ENCODE results near the gene SLC44A5.
"Not testable (repeated sequence)": the region's sequence is repeated elsewhere in the genome, so short reads cannot be mapped to it uniquely, and the experiment has no call there.

The SLC44A5 gene

DNA sequence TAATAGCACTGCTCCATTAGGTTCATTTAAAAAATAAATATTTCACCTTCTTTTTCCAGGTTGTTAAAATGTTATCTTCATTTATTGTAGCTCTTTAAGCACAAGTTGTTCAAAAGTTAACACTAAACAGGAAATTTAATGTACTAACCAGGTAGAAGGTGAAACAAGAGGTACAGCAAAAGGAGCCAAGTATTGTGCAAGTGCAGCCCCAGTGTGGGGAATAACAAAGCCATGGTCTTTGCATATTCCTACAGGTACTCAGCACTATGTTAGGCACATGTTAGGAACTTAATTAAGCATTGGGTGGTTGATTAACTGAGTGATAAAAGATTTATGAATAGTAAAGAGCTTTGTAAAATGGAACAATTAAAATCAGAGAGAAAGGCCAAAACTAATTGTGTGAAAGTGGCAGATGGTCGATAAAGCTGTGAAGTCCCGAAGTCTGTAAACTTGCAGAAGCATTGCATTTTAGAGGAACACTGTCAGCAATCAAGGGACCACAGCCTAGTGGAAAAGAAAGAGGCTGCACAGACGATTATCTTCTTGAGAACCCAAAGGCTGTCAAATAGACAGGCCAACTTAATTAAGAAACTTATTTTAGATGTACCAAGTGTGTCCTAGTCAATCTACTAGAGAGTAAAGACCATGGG, 185.8 kb downstream of the SLC44A5 start:
- in situ Hi-C loops (cut with HindIII; ENCODE audit: low sequenced_read_pairs): no loop called here
- DNase-seq (ENCODE audit: low read depth): no peak
- H3K4me3 ChIP-seq (ENCODE audit: low read depth, low read length): no peak overlapping the region
- TF ChIP-seq, protein P1, sequence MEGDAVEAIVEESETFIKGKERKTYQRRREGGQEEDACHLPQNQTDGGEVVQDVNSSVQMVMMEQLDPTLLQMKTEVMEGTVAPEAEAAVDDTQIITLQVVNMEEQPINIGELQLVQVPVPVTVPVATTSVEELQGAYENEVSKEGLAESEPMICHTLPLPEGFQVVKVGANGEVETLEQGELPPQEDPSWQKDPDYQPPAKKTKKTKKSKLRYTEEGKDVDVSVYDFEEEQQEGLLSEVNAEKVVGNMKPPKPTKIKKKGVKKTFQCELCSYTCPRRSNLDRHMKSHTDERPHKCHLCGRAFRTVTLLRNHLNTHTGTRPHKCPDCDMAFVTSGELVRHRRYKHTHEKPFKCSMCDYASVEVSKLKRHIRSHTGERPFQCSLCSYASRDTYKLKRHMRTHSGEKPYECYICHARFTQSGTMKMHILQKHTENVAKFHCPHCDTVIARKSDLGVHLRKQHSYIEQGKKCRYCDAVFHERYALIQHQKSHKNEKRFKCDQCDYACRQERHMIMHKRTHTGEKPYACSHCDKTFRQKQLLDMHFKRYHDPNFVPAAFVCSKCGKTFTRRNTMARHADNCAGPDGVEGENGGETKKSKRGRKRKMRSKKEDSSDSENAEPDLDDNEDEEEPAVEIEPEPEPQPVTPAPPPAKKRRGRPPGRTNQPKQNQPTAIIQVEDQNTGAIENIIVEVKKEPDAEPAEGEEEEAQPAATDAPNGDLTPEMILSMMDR (IDR thresholded peaks at IDR 0.05; ENCODE audit: low read depth, low read length, missing control alignments): no peak

DNA sequence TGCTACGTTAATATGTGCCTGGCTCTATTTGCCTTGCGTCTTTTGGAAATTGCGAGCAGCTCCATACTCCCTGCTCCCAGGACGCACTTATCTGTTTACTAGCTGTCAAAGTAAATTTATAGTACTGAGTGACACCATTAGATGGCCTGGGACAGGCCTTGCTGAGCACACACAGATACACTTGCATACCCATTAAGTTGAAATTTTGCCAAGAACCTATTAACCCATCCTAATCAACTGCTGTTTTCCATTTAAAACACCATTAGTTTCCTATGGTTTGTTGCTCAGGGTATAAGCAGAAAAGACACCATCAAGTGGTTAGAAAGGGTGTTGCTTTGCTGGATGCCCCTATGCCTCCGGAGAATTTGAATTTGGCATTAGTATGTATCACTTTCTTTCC, 187.3 kb downstream of the SLC44A5 start:
- in situ Hi-C loops (cut with HindIII; ENCODE audit: low sequenced_read_pairs): no loop called here
- no peak for DNase-seq (ENCODE audit: low read depth)
- TF ChIP-seq, protein P1 (IDR thresholded peaks at IDR 0.05; ENCODE audit: low read depth, low read length, missing control alignments): no peak
- no peak overlapping the region for H3K4me3 ChIP-seq (ENCODE audit: low read depth, low read length)

DNA sequence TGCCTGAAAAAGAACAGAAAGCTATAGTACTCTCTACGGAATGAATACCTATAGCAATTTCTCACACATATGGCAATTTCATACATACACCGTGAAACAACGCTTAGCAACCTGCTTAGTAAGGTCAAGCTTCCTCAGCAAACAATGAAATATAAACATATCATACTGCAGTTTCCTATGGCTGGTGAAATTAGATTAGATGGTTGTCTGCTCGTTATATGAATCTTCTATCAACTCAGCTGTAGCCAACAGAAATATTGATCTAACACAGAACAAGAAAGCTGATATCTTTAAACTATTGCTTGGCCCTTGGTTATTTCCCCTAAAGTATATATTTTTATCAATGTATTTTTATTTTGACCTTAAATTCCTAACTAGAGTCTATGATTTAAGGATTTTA, 187.8 kb downstream of the SLC44A5 start:
- in situ Hi-C loops (cut with HindIII; ENCODE audit: low sequenced_read_pairs): no loop called here
- TF ChIP-seq, protein P1 (IDR thresholded peaks at IDR 0.05; ENCODE audit: low read depth, low read length, missing control alignments): no peak
- no peak for DNase-seq (ENCODE audit: low read depth)
- H3K4me3 ChIP-seq (ENCODE audit: low read depth, low read length): no peak overlapping the region

DNA sequence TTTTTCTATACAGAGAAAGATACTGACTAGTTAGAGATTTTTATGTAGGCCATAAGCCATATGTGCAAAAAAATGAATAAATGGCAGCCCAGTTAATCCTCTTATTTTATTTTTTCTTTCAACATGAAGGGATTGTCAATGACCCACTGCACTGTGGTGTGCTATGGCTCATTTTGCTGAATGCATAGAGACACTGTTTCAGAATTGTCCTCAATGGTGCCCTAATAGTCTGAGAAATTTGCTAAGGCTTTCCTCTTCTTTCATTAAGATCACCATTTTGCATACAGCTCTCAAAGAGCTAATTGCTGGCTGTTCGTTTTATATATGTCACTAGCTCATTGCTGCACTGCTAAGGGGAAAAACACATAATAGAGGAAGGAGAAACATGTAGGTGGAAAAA, 189.5 kb downstream of the SLC44A5 start:
- no peak overlapping the region for H3K4me3 ChIP-seq (ENCODE audit: low read depth, low read length)
- TF ChIP-seq, protein P1 (IDR thresholded peaks at IDR 0.05; ENCODE audit: low read depth, low read length, missing control alignments): no peak
- DNase-seq (ENCODE audit: low read depth): no peak
- in situ Hi-C loops (cut with HindIII; ENCODE audit: low sequenced_read_pairs): no loop called here

DNA sequence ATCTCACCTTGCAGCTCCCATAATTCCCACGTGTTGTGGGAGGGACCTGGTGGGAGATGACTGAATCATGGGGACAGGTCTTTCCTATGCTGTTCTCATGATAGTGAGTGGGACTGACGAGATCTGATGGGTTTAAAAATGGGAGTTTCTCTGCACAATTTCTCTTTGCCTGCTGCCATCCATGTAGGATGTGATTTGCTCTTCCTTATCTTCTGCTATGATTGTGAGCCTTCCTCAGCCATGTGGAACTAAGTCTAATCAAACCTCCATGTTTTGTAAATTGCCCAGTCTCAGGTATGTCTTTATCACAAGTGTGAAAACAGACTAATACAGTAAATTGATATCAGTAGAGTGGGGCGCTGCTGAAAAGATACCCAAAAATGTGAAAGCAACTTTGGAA, 195.7 kb downstream of the SLC44A5 start:
- in situ Hi-C loops (cut with HindIII; ENCODE audit: low sequenced_read_pairs): no loop called here

DNA sequence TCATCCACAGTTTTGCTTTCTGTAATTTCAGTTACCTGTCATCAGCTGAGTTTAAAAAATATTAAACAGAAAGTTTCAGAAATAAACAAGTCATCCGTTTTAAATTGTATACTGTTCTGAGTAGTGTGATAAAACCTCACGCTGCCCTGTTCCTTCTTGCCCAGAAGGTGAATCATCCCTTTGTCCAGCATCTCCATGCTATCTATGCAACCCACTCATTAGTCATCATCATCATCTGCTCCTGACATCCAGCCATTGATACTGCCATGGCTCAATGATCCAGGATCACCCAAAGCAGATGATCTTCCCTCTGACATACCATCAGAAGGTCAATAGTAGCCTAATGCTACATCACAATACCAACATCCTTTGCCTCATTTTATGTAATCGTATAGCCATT, 198.3 kb downstream of the SLC44A5 start:
- in situ Hi-C loops (cut with HindIII; ENCODE audit: low sequenced_read_pairs): no loop called here
- TF ChIP-seq, protein P1 (IDR thresholded peaks at IDR 0.05; ENCODE audit: low read depth, low read length, missing control alignments): no peak
- no peak for DNase-seq (ENCODE audit: low read depth)
- no peak overlapping the region for H3K4me3 ChIP-seq (ENCODE audit: low read depth, low read length)

More for the DNA sequence above, 195.7 kb downstream of the SLC44A5 start:
- no peak overlapping the region for H3K4me3 ChIP-seq (ENCODE audit: low read depth, low read length)
- TF ChIP-seq, protein P1 (IDR thresholded peaks at IDR 0.05; ENCODE audit: low read depth, low read length, missing control alignments): no peak
- DNase-seq (ENCODE audit: low read depth): no peak

DNA sequence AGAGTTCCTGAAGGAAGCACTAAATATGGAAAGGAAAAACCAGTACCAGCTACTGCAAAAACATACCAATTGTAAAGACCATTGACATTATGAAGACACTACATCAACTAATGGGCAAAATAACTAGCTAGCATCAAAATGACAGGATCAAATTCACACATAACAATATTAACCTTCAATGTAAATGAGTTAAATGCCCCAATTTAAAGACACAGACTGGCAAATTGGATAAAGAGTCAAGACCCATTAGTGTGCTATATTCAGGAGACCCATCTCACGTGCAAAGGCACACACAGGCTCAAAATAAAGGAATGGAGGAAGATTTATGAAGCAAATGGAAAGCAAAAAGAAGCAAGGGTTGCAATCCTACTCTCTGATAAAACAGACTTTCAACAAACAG, 206.2 kb downstream of the SLC44A5 start:
- H3K4me3 ChIP-seq (ENCODE audit: low read depth, low read length); in situ Hi-C loops (cut with HindIII; ENCODE audit: low sequenced_read_pairs): not testable (repeated sequence)

DNA sequence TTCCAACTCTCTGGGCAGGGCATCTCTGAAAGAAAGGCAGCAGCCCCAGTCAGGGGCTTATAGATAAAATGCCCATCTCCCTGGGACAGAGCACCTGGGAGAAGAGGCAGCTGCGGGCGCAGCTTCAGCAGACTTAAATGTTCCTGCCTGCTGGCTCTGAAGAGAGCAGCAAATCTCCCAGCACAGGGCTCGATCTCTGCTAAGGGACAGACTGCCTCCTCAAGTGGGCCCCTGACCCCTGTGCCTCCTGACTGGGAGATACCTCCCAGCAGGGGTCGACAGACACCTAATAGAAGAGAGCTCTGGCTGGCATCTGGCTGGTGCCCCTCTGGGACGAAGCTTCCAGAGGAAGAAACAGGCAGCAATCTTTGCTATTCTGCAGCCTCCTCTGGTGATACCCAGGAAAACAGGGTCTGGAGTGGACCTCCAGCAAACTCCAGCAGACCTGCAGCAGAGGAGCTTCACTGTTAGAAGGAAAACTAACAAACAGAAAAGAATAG, 207.7 kb downstream of the SLC44A5 start:
- DNase-seq (ENCODE audit: low read depth); in situ Hi-C loops (cut with HindIII; ENCODE audit: low sequenced_read_pairs): not testable (repeated sequence)

More for the DNA sequence above, 206.2 kb downstream of the SLC44A5 start:
- DNase-seq (ENCODE audit: low read depth): not testable (repeated sequence)

More for the DNA sequence above, 207.7 kb downstream of the SLC44A5 start:
- H3K4me3 ChIP-seq (ENCODE audit: low read depth, low read length): not testable (repeated sequence)
